ENCODE results near the gene DMRT1.

DMRT1 gene

GRCh38 chr9:841371-842209 lies at the start of gene DMRT1:
Gene DMRT1, plus strand, starts transcription at chr9:841697. Its CDS starts 142 bp downstream, at chr9:841839.
- intact Hi-C loops (cut with DNase I): no loop called here
- no peak for DNase-seq

- intact Hi-C loops (cut with DNase I): no loop called here
- no peak for DNase-seq
These were observed 48.9 kb upstream of the DMRT1 start for GRCh38 chr9:792331-793260.

- DNase-seq: no peak
- intact Hi-C loops (cut with DNase I): no loop called here
These were observed 47.1 kb upstream of the DMRT1 start for GRCh38 chr9:794386-794785.

- DNase-seq: no peak
- intact Hi-C loops (cut with DNase I): no loop called here
These were observed 45.6 kb upstream of the DMRT1 start for GRCh38 chr9:795869-796268.

- no peak for DNase-seq
- intact Hi-C loops (cut with DNase I): no loop called here
These were observed 40.8 kb upstream of the DMRT1 start for GRCh38 chr9:800591-801150.

- intact Hi-C loops (cut with DNase I): no loop called here
- DNase-seq: no peak
These were observed 40.0 kb upstream of the DMRT1 start for GRCh38 chr9:801399-802071.

- intact Hi-C loops (cut with DNase I): no loop called here
- DNase-seq: no peak
These were observed 37.5 kb upstream of the DMRT1 start for GRCh38 chr9:804026-804425.

GRCh38 chr9:805151-805550 lies 36.3 kb upstream of the DMRT1 start:
- intact Hi-C loops (cut with DNase I): loop anchor here (5.0 kb wide), 1 partner anchor 418 kb away; no protein-coding TSS in a partner anchor
- no peak for DNase-seq

- intact Hi-C loops (cut with DNase I): loop anchor here (1.0 to 5.0 kb wide), 2 partner anchors 192 to 419 kb away; no protein-coding TSS in a partner anchor
- DNase-seq: no peak
These were observed 35.0 kb upstream of the DMRT1 start for GRCh38 chr9:806285-807156.

- intact Hi-C loops (cut with DNase I): loop anchor here (10.0 kb wide), 1 partner anchor 456 kb away; no protein-coding TSS in a partner anchor
- no peak for DNase-seq
These were observed 30.4 kb upstream of the DMRT1 start for GRCh38 chr9:811106-811531.

- no peak for DNase-seq
- intact Hi-C loops (cut with DNase I): loop anchor here (10.0 kb wide), 1 partner anchor 464 kb away; no protein-coding TSS in a partner anchor
These were observed 22.5 kb upstream of the DMRT1 start for GRCh38 chr9:818958-819357.

- no peak for DNase-seq
- intact Hi-C loops (cut with DNase I): no loop called here
These were observed 14.8 kb upstream of the DMRT1 start for GRCh38 chr9:826500-827280.

- DNase-seq: no peak
- intact Hi-C loops (cut with DNase I): no loop called here
These were observed 1.2 kb upstream of the DMRT1 start for GRCh38 chr9:840343-840742.

GRCh38 chr9:842635-843426 lies 1.3 kb downstream of the DMRT1 start:
- intact Hi-C loops (cut with DNase I): no loop called here
- no peak for DNase-seq

GRCh38 chr9:843427-843785 lies 1.9 kb downstream of the DMRT1 start:
- no peak for DNase-seq
- intact Hi-C loops (cut with DNase I): no loop called here

GRCh38 chr9:846852-847251 lies 5.4 kb downstream of the DMRT1 start:
- intact Hi-C loops (cut with DNase I): no loop called here
- no peak for DNase-seq

- intact Hi-C loops (cut with DNase I): no loop called here
- DNase-seq: no peak
These were observed 6.0 kb downstream of the DMRT1 start for GRCh38 chr9:847505-847904.

- no peak for DNase-seq
- intact Hi-C loops (cut with DNase I): no loop called here
These were observed 7.9 kb downstream of the DMRT1 start for GRCh38 chr9:849431-849830.
